MCF 10A (cell line): ENCODE data around the gene MUC22. TPM values are rescaled to one million over a fixed set of nuclear protein-coding genes. Genes with fewer than 3 reads are reported as not detected.

Experiments used
- BruUV-seq: library from RNA; stranded (reverse); fragments of 400-500 nt; replicated peaks from 2 replicates; lab custom pipeline; 2021; lab: Mats Ljungman, UMichigan
- CTCF ChIA-PET: fragments of 300-600 bp; sonication (Branson Sonifier 250); formaldehyde crosslinking; extraction: SDS; loops from one replicate; lab custom pipeline; 2021; ENCODE audit warnings: antibody characterized with exemption, inconsistent platforms; lab: Yijun Ruan, JAX
- POLR2A ChIA-PET: fragments of 300-600, 350-650 bp; sonication (Branson Sonifier 250); formaldehyde crosslinking; extraction: SDS; loops from one replicate; lab custom pipeline; 2020; ENCODE audit warnings: antibody characterized with exemption, inconsistent platforms; lab: Yijun Ruan, JAX
- DNase-seq: peaks from one replicate; pipeline ENCODE4 v3.0.0-alpha.2; 2018; ENCODE audit not compliant: unreplicated experiment
- H3K27ac Mint-ChIP-seq: one replicate; pipeline ENCODE4 v1.8.0; 2022; ENCODE audit warnings: mild to moderate bottlenecking, low read depth, mixed read lengths; ENCODE audit not compliant: unreplicated experiment
- H3K27me3 Mint-ChIP-seq: one replicate; pipeline ENCODE4 v1.8.0; 2022; ENCODE audit warnings: mixed read lengths; ENCODE audit not compliant: insufficient read depth, unreplicated experiment
- H3K36me3 Mint-ChIP-seq: one replicate; pipeline ENCODE4 v1.8.0; 2022; ENCODE audit warnings: mild to moderate bottlenecking, moderate library complexity, mixed read lengths; ENCODE audit not compliant: insufficient read depth, unreplicated experiment
- H3K4me1 Mint-ChIP-seq: one replicate; pipeline ENCODE4 v1.8.0; 2022; ENCODE audit warnings: mixed read lengths; ENCODE audit not compliant: insufficient read depth, unreplicated experiment
- H3K4me3 Mint-ChIP-seq: one replicate; pipeline ENCODE4 v1.8.0; 2022; ENCODE audit warnings: mild to moderate bottlenecking, moderate library complexity, mixed read lengths; ENCODE audit not compliant: unreplicated experiment
- H3K9me3 Mint-ChIP-seq: one replicate; pipeline ENCODE4 v1.8.0; 2022; ENCODE audit warnings: mixed read lengths; ENCODE audit not compliant: unreplicated experiment
- CTCF ChIP-seq: fragments of 200-600 bp; IDR thresholded peaks from one replicate; pipeline ENCODE4 v1.8.0; 2022; ENCODE audit warnings: antibody characterized with exemption, mild to moderate bottlenecking; ENCODE audit not compliant: unreplicated experiment
- intact Hi-C: fragments of 100-400 bp; cut with micrococcal nuclease; formaldehyde crosslinking; loops from 2 replicates; pipeline ENCODE4 v1.14.1; 2022
- total RNA-seq: library from RNA; stranded (reverse); gene quantifications from 2 replicates; pipeline ENCODE4 v1.2.3, GENCODE V29; 2022

Gene MUC22
- total RNA-seq, 1 experiment from 2014 or later, result not detected

GRCh38 chr6:31002471-31002870 lies 7.8 kb upstream of the MUC22 start:
- ChIA-PET POLR2A (no interaction called here), CTCF (interaction anchor here (0.6 kb wide), 1 partner anchor 113 kb away, joined by 3 read pairs; no protein-coding TSS in a partner anchor)
- no peaks in the 10 kb centered on the region for H3K36me3 Mint-ChIP-seq
- no peak for TF ChIP-seq CTCF
- H3K4me1 Mint-ChIP-seq, result peaks cover 36% of the 10 kb centered on the region
- intact Hi-C loops, result no loop called here
- no peaks in the 10 kb centered on the region for H3K9me3 Mint-ChIP-seq
- no peaks in the 10 kb centered on the region for H3K27me3 Mint-ChIP-seq
- no peak overlapping the region for H3K27ac Mint-ChIP-seq
- H3K4me3 Mint-ChIP-seq, result no peak overlapping the region
- no TSS peak for BruUV-seq
- no peak for DNase-seq

- intact Hi-C loops, result no loop called here
- TF ChIP-seq CTCF, result no peak
- DNase-seq, result no peak
- H3K9me3 Mint-ChIP-seq, result no peaks in the 10 kb centered on the region
- ChIA-PET CTCF (interaction anchor here (0.6 to 0.8 kb wide), 2 partner anchors 64 to 66 kb away, joined by 4 read pairs; no protein-coding TSS in a partner anchor), POLR2A (interaction anchor here (0.6 to 2.8 kb wide), 4 partner anchors 50 to 368 kb away, joined by 3 to 6 read pairs (median 4); no protein-coding TSS in a partner anchor)
- H3K36me3 Mint-ChIP-seq, result no peaks in the 10 kb centered on the region
- no peaks in the 10 kb centered on the region for H3K27me3 Mint-ChIP-seq
- peaks cover 30% of the 10 kb centered on the region for H3K4me1 Mint-ChIP-seq
- H3K4me3 Mint-ChIP-seq, result no peak overlapping the region
- BruUV-seq, result no TSS peak
- H3K27ac Mint-ChIP-seq, result no peak overlapping the region
These were observed 5.5 kb upstream of the MUC22 start for GRCh38 chr6:31004794-31005193.

GRCh38 chr6:31005249-31006020 lies 4.8 kb upstream of the MUC22 start:
- no peak overlapping the region for H3K4me3 Mint-ChIP-seq
- intact Hi-C loops, result no loop called here
- ChIA-PET CTCF (interaction anchor here (0.6 to 1.0 kb wide), 4 partner anchors 63 to 187 kb away, joined by 3 to 4 read pairs (median 4); no protein-coding TSS in a partner anchor), POLR2A (interaction anchor here (0.6 to 2.8 kb wide), 6 partner anchors 30 to 367 kb away, joined by 3 to 6 read pairs (median 4); no protein-coding TSS in a partner anchor)
- H3K36me3 Mint-ChIP-seq, result no peaks in the 10 kb centered on the region
- peaks cover 34% of the 10 kb centered on the region for H3K4me1 Mint-ChIP-seq
- no peaks in the 10 kb centered on the region for H3K9me3 Mint-ChIP-seq
- peak; percentile 50 for DNase-seq
- no TSS peak for BruUV-seq
- TF ChIP-seq CTCF, result no peak
- no peak overlapping the region for H3K27ac Mint-ChIP-seq
- H3K27me3 Mint-ChIP-seq, result no peaks in the 10 kb centered on the region

- peak; percentile 49 for DNase-seq
- ChIA-PET CTCF (interaction anchor here (0.6 to 1.6 kb wide), 2 partner anchors 82 to 92 kb away, joined by 4 read pairs; no protein-coding TSS in a partner anchor), POLR2A (interaction anchor here (0.6 to 1.2 kb wide), 8 partner anchors 8 to 81 kb away, joined by 3 to 7 read pairs (median 4); no protein-coding TSS in a partner anchor)
- Mint-ChIP-seq H3K9me3 (peaks cover 8% of the 10 kb centered on the region), H3K27me3 (no peaks in the 10 kb centered on the region), H3K36me3 (no peaks in the 10 kb centered on the region), H3K27ac (peak overlapping the region; percentile 73), H3K4me1 (peaks cover 50% of the 10 kb centered on the region), H3K4me3 (no peak overlapping the region)
- no TSS peak for BruUV-seq
- TF ChIP-seq CTCF, result no peak
- intact Hi-C loops, result no loop called here
These were observed 2.6 kb upstream of the MUC22 start for GRCh38 chr6:31007694-31008093.
